DMS79 (cell line): ENCODE data around the gene USP4.
"Not testable (repeated sequence)": the region's sequence is repeated elsewhere in the genome, so short reads cannot be mapped to it uniquely, and the experiment has no call there.

Experiments used
- DNase-seq: peaks from one replicate; lab custom pipeline; 2025; lab: John Stamatoyannopoulos, UW

Gene USP4

GRCh38 chr3:49352281-49352680, 12.4 kb upstream of the USP4 start:
- DNase-seq: no peak

GRCh38 chr3:49351521-49352011, 11.7 kb upstream of the USP4 start:
- DNase-seq: no peak

GRCh38 chr3:49349348-49350114, 9.7 kb upstream of the USP4 start:
- DNase-seq: no peak

GRCh38 chr3:49348361-49348760, 8.5 kb upstream of the USP4 start:
- not testable (repeated sequence) for DNase-seq

GRCh38 chr3:49346797-49347251, 7.0 kb upstream of the USP4 start:
- no peak for DNase-seq

GRCh38 chr3:49343163-49343562, 3.3 kb upstream of the USP4 start:
- DNase-seq: no peak

GRCh38 chr3:49341996-49342395, 2.1 kb upstream of the USP4 start:
- DNase-seq: no peak

- no peak for DNase-seq
Measured at GRCh38 chr3:49339581-49339940, 292 bp downstream of the USP4 start.

- DNase-seq: no peak
Measured at GRCh38 chr3:49333916-49334633, 5.8 kb downstream of the USP4 start.

GRCh38 chr3:49333091-49333490, 6.8 kb downstream of the USP4 start:
- DNase-seq: no peak

GRCh38 chr3:49329186-49329585, 10.7 kb downstream of the USP4 start:
- DNase-seq: no peak

- DNase-seq: not testable (repeated sequence)
Measured at GRCh38 chr3:49328350-49328749, 11.5 kb downstream of the USP4 start.

GRCh38 chr3:49327485-49327884, 12.4 kb downstream of the USP4 start:
- no peak for DNase-seq

GRCh38 chr3:49324768-49325167, 15.1 kb downstream of the USP4 start:
- no peak for DNase-seq

- DNase-seq: no peak
Measured at GRCh38 chr3:49316696-49317457, 23.0 kb downstream of the USP4 start.

- DNase-seq: no peak
Measured at GRCh38 chr3:49313896-49314688, 25.8 kb downstream of the USP4 start.

GRCh38 chr3:49311283-49311682, 28.6 kb downstream of the USP4 start:
- no peak for DNase-seq

- DNase-seq: no peak
Measured at GRCh38 chr3:49310677-49311076, 29.2 kb downstream of the USP4 start.

GRCh38 chr3:49305608-49306007, 34.2 kb downstream of the USP4 start:
- no peak for DNase-seq

GRCh38 chr3:49302613-49303012, 37.2 kb downstream of the USP4 start:
- no peak for DNase-seq

- DNase-seq: no peak
Measured at GRCh38 chr3:49300595-49300994, 39.3 kb downstream of the USP4 start.

GRCh38 chr3:49298511-49298910, 41.3 kb downstream of the USP4 start:
- no peak for DNase-seq
